Retinal pigment epithelial cell (primary cell): ENCODE measurements around the gene CPNE4.
"Not testable (repeated sequence)": the region's sequence is repeated elsewhere in the genome, so short reads cannot be mapped to it uniquely, and the experiment has no call there.

ENCODE experiments used
- DNase-seq: peaks from one replicate; pipeline ENCODE4 v3.0.0-alpha.2; 2010; ENCODE audit warnings: low read depth
- H3K4me3 ChIP-seq: 2 replicates; pipeline ENCODE4 v1.5.1; 2011; ENCODE audit warnings: mild to moderate bottlenecking, low read length, control low read depth, moderate library complexity
- CTCF ChIP-seq: conservative IDR thresholded peaks from 2 replicates; pipeline ENCODE4 v1.5.1; 2011; ENCODE audit warnings: low read depth, low read length, control low read depth, inconsistent platforms

Gene CPNE4

GRCh38 chr3:131491775-131492174 is 543.0 kb downstream of the CPNE4 start:
- no peak for TF ChIP-seq CTCF
- no peak overlapping the region for H3K4me3 ChIP-seq
- no peak for DNase-seq

GRCh38 chr3:131491084-131491483 is 543.7 kb downstream of the CPNE4 start:
- no peak overlapping the region for H3K4me3 ChIP-seq
- TF ChIP-seq CTCF: no peak
- DNase-seq: no peak

DNA sequence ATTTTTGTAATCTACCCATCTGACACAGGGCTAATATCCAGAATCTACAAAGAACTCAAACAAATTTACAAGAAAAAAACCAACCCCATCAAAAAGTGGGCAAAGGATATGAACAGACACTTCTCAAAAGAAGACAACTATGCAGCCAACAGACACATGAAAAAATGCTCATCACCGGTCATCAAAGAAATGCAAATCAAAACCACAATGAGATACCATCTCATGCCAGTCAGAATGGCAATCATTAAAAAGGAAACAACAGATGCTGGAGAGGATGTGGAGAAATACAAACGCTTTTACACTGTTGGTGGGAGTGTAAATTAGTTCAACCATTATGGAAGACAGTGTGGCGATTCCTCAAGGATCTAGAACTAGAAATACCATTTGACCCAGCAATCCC is 548.3 kb downstream of the CPNE4 start:
- H3K4me3 ChIP-seq, DNase-seq: not testable (repeated sequence)

DNA sequence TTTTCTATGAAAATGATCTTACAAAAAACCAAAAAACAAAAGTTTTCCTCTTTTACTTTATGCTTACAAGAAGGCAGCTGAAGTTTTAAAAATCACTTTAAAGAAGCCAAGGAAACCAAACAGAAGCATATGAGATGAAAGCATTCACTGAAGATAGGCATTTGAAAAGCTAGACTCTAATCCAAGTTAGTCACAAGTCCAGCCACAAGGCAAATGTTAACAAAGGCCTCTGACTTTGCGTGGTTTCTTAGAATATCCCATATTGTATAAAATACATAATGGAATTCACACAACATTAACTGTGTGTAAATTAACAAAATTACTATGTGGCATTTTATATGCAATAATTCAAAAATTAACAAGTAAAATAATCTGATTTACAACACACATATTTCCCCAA is 549.7 kb downstream of the CPNE4 start:
- H3K4me3 ChIP-seq: no peak overlapping the region
- peak; percentile 22 for DNase-seq
- TF ChIP-seq CTCF: no peak

- no peak overlapping the region for H3K4me3 ChIP-seq
- no peak for DNase-seq
- TF ChIP-seq CTCF: no peak
Measured at GRCh38 chr3:131484496-131485111, 550.2 kb downstream of the CPNE4 start.
